ENCODE data around the gene SERPINE3. TPM values are rescaled to one million over a fixed set of nuclear protein-coding genes. Genes with fewer than 3 reads are reported as not detected.

Gene SERPINE3
- total and polyA plus RNA-seq, 9 donors: 0.07 to 0.51 (median 0.27) TPM; not detected in 3

DNA sequence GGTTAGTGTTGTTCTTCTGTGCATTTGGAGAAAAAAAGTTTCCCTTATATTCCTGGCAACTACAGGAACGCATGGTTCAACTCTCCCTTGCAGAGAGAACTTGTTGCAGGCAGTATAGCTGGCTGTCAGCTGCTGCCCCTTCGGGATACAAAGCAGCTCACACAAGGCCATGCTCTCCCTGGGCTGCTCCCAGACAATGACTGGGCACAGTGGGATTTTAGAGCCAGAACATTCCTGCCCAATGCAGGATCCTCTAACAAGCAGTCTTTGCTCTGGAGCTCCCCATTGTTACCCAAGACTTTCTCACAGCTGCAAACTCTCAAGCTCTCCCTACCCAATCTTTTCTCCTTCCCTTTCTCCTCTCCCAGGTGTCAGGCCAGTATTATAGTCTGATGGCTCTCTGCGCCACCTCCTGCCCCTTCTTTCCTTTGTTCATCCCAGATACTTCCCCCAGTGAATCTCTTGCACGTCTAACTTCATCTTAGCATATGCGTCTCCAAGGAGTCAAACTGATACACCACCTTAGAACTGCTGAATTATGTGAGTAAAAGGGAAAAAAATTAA is 27.5 kb upstream of the SERPINE3 start:
- Histone ChIP-seq H3K36me3 (ENCODE audit: control insufficient read depth, insufficient read depth, low read length) (no peaks in the 10 kb centered on the region), H3K4me3 (ENCODE audit: low read length) (no peak overlapping the region), H3K27me3 (ENCODE audit: control insufficient read depth, insufficient read depth, low read length) (no peaks in the 10 kb centered on the region), H3K4me1 (ENCODE audit: control insufficient read depth, insufficient read depth, low read length) (peaks cover 15% of the 10 kb centered on the region), H3K27ac (ENCODE audit: low read length) (no peak overlapping the region), H3K9me3 (replicated peaks; ENCODE audit: control insufficient read depth, low read depth, low read length) (peaks cover 3% of the 10 kb centered on the region)
- no peak for DNase-seq
- 77% methylated on average over 3 of the region's 5 CpGs for WGBS (ENCODE audit: insufficient coverage)

DNA sequence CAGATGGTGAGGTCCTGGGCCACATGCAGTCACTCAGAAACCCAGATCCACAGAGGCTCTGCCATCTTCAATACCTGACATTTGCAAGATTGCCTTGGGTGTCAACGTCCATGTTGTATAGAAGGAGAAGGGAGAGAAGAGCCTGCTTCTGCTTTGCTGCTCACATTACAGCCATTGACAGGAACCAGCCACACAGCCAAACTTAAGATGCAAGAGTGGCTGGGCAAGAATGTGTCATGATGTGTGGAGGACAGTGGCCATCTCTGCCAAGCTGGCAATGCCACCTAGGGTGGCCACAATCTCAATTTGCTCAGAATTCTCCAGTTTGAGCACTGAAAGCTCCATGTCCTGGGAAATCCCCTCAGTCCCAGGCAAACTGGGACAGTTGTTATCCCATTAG is 25.9 kb upstream of the SERPINE3 start:
- Histone ChIP-seq H3K4me1 (ENCODE audit: control insufficient read depth, insufficient read depth, low read length) (peaks cover 15% of the 10 kb centered on the region), H3K4me3 (ENCODE audit: low read length) (no peak overlapping the region), H3K27ac (ENCODE audit: low read length) (no peak overlapping the region), H3K9me3 (replicated peaks; ENCODE audit: control insufficient read depth, low read depth, low read length) (peaks cover 3% of the 10 kb centered on the region), H3K36me3 (ENCODE audit: control insufficient read depth, insufficient read depth, low read length) (no peaks in the 10 kb centered on the region), H3K27me3 (ENCODE audit: control insufficient read depth, insufficient read depth, low read length) (no peaks in the 10 kb centered on the region)
- no CpG with 5 or more reads among the region's 1 CpG for WGBS (ENCODE audit: insufficient coverage)
- DNase-seq: no peak

DNA sequence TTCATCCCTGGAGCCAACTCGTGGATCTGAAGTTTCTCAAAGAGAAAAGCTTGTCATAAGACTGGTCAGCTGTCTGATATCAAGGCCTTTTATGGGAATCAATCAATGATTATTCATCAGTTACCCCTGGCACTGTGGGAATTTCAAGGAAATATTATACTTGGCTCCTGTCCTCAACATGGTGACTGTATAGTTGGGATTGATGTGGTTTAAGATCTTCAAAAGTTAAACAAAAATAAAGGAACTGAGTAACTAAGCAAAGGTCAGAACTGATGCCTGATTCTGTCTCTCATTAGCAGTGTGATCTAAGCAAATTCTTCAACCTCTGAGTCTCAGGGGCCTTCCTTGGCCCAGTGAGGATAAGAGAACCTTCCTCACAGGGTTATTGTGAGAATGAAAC is 22.2 kb upstream of the SERPINE3 start:
- no peaks in the 10 kb centered on the region for H3K36me3 ChIP-seq (ENCODE audit: control insufficient read depth, insufficient read depth, low read length)
- H3K27me3 ChIP-seq (ENCODE audit: control insufficient read depth, insufficient read depth, low read length): no peaks in the 10 kb centered on the region
- peaks cover 15% of the 10 kb centered on the region for H3K4me1 ChIP-seq (ENCODE audit: control insufficient read depth, insufficient read depth, low read length)
- H3K27ac ChIP-seq (ENCODE audit: low read length): no peak overlapping the region
- no peaks in the 10 kb centered on the region for H3K9me3 ChIP-seq (replicated peaks; ENCODE audit: control insufficient read depth, low read depth, low read length)
- DNase-seq: no peak
- no peak overlapping the region for H3K4me3 ChIP-seq (ENCODE audit: low read length)
- no CpG with 5 or more reads among the region's 1 CpG for WGBS (ENCODE audit: insufficient coverage)

DNA sequence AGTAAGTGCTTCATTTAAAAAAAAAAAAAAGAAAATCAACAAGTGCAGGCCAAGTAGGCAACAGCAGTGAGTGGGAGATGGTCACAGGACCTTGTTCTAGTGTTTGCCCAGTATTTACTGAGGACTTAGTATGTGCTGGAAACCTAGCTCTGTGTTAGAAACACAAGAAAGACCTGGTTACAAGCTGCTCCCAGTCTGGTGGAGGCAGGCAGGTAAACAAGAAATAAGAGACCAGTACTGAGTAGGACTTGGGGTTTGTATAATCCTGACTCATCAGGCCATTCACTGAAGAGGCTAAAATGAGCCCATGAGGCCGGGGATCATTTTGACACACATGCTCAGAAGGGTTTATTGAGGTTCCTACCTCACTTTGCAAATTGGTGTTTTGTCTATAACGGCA is 21.5 kb upstream of the SERPINE3 start:
- WGBS (ENCODE audit: insufficient coverage): 79% methylated on average over 2 of the region's 2 CpGs

DNA sequence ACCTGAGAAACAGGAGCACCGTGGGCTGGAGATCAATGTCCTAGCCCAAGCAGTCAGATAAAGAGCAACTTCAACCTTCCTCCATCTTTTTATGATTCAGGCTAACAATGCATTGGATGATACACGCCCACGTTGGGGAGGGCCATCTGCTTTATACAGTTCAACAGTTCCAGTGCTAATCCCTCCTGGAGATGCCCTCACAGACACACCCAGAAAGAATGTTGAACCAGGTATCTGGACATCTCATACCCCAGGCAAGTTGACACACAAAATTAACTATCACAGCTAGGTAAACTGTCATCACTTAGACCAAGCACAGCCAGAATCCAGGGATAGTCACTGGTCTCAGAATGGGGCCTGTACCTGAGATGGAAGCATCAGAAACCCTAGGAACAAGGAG is 20.6 kb upstream of the SERPINE3 start:
- Histone ChIP-seq H3K4me3 (ENCODE audit: low read length) (no peak overlapping the region), H3K4me1 (ENCODE audit: control insufficient read depth, insufficient read depth, low read length) (peaks cover 15% of the 10 kb centered on the region), H3K27me3 (ENCODE audit: control insufficient read depth, insufficient read depth, low read length) (no peaks in the 10 kb centered on the region), H3K9me3 (replicated peaks; ENCODE audit: control insufficient read depth, low read depth, low read length) (no peaks in the 10 kb centered on the region), H3K36me3 (ENCODE audit: control insufficient read depth, insufficient read depth, low read length) (no peaks in the 10 kb centered on the region), H3K27ac (ENCODE audit: low read length) (no peak overlapping the region)
- no peak for DNase-seq
- 93% methylated on average over 2 of the region's 3 CpGs for WGBS (ENCODE audit: insufficient coverage)

More for the DNA sequence above, 21.5 kb upstream of the SERPINE3 start:
- Histone ChIP-seq H3K27ac (ENCODE audit: low read length) (no peak overlapping the region), H3K4me1 (ENCODE audit: control insufficient read depth, insufficient read depth, low read length) (peaks cover 15% of the 10 kb centered on the region), H3K27me3 (ENCODE audit: control insufficient read depth, insufficient read depth, low read length) (no peaks in the 10 kb centered on the region), H3K36me3 (ENCODE audit: control insufficient read depth, insufficient read depth, low read length) (no peaks in the 10 kb centered on the region), H3K4me3 (ENCODE audit: low read length) (no peak overlapping the region), H3K9me3 (replicated peaks; ENCODE audit: control insufficient read depth, low read depth, low read length) (no peaks in the 10 kb centered on the region)
- DNase-seq: no peak

DNA sequence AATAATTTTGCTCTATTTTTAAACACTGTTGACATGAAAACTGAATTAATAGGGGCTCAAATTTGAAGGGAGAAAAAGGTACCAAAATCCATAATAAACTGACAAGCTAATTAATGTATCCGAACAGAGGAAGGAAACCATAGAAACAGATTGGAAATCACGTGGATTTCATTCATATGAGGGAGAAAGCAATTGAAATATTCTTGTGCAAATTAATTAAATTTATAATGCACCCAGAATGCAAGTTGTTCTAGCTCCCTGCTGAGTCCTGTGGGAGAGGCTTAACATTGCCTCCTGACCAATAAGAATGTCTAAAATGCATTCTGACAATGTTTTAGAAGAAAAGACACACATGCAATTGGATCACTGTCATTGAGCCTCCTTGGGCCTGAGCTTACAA is 17.7 kb upstream of the SERPINE3 start:
- Histone ChIP-seq H3K36me3 (ENCODE audit: control insufficient read depth, insufficient read depth, low read length) (no peaks in the 10 kb centered on the region), H3K27me3 (ENCODE audit: control insufficient read depth, insufficient read depth, low read length) (no peaks in the 10 kb centered on the region), H3K9me3 (replicated peaks; ENCODE audit: control insufficient read depth, low read depth, low read length) (no peaks in the 10 kb centered on the region), H3K27ac (ENCODE audit: low read length) (no peak overlapping the region), H3K4me3 (ENCODE audit: low read length) (no peak overlapping the region), H3K4me1 (ENCODE audit: control insufficient read depth, insufficient read depth, low read length) (no peaks in the 10 kb centered on the region)
- no peak for DNase-seq
- no CpG with 5 or more reads among the region's 2 CpGs for WGBS (ENCODE audit: insufficient coverage)

DNA sequence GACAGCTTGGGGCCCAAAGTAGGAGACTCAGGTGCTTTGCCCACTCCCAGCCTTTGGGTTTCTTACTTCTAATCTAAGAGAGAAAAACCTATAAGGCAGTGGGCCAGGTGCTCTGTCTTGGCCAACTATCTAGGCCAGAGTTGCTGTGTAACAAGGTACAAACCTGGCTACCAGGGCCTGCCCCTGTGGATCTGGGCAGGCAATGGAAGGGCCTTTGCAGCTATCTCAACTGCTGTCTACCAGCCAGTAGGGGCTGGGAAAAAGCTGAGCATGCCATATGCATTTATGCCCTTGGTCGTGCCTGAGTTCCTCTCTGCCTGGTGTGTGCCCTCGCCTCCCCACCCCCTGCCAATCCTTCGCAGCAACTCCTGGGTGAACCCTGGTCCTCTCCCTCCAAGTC is 16.7 kb upstream of the SERPINE3 start:
- H3K27me3 ChIP-seq (ENCODE audit: control insufficient read depth, insufficient read depth, low read length): no peaks in the 10 kb centered on the region
- no peaks in the 10 kb centered on the region for H3K36me3 ChIP-seq (ENCODE audit: control insufficient read depth, insufficient read depth, low read length)
- no peak for DNase-seq
- H3K27ac ChIP-seq (ENCODE audit: low read length): no peak overlapping the region
- H3K9me3 ChIP-seq (replicated peaks; ENCODE audit: control insufficient read depth, low read depth, low read length): no peaks in the 10 kb centered on the region
- H3K4me1 ChIP-seq (ENCODE audit: control insufficient read depth, insufficient read depth, low read length): no peaks in the 10 kb centered on the region
- no peak overlapping the region for H3K4me3 ChIP-seq (ENCODE audit: low read length)
- 89% methylated on average over 3 of the region's 3 CpGs for WGBS (ENCODE audit: insufficient coverage)

DNA sequence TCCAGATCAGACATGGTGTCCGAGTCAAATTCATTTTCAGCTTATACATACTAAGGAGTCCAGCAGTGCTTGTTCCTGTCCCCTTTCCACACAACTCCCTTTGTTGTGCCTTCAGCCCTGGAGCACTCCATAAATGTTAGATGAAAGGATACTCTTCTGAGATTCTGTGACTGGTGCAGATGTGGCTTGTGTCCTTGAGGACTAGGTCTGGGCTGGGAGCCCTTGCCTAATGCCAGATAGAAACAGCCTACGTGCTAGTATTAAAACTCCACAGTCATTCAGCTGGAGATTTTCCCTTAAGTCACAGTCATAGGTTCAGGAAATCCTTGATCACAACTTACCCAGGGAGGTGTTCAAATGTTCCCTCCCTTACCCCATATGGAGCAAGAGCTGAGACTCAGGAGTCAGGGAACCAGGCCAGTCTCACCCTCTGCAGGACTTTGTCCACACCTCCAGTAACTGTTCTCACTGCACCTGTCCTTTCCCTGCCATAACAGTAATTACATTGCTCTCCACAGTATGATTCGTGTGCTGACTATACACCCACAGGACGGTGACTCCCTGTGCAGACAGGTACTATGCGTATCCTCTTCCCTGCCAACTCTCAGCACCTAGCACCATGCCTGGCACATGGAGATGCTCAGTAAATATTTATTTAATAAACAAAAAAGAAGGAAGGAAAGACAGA is 15.5 kb upstream of the SERPINE3 start:
- H3K36me3 ChIP-seq (ENCODE audit: control insufficient read depth, insufficient read depth, low read length): no peaks in the 10 kb centered on the region
- DNase-seq: no peak
- no peaks in the 10 kb centered on the region for H3K9me3 ChIP-seq (replicated peaks; ENCODE audit: control insufficient read depth, low read depth, low read length)
- H3K27ac ChIP-seq (ENCODE audit: low read length): no peak overlapping the region
- H3K27me3 ChIP-seq (ENCODE audit: control insufficient read depth, insufficient read depth, low read length): no peaks in the 10 kb centered on the region
- no peak overlapping the region for H3K4me3 ChIP-seq (ENCODE audit: low read length)
- 43% methylated on average over 1 of the region's 5 CpGs for WGBS (ENCODE audit: insufficient coverage)
- H3K4me1 ChIP-seq (ENCODE audit: control insufficient read depth, insufficient read depth, low read length): no peaks in the 10 kb centered on the region

DNA sequence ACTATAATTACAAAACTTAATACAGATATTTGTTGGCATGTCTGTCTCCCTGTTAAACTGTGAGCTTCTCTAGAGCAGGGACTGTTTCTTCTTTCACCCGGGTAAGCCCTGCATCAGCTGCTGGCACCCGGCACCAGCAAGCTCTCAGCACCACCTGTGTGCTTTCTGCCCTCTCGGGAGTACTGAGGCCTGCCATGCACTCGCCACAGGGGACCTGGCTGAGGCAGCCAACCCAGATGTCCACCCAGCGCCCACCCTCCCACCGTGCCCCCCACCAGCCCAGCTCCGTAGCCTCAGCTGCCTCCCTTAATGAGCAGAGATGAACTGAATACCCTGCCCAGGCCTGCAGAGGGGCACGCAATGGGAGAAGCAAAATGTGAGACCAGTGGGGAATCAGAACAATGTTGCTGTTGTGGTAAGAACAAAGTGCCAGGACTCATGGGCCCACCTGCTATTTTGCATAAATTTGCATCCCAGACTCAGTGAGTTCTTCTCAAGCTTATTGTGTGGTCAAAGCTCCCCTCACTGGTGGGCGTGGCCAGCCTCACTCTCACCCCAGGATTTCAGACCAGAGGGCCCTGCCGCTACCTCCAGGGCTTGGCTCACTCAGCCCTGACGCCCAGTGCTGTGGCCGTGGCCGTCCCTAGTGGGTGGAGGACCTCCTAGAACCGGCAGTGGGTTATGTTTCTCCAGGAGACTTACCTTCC is 14.6 kb upstream of the SERPINE3 start:
- DNase-seq: no peak
- 83% methylated on average over 5 of the region's 14 CpGs for WGBS (ENCODE audit: insufficient coverage)
- H3K36me3 ChIP-seq (ENCODE audit: control insufficient read depth, insufficient read depth, low read length): no peaks in the 10 kb centered on the region

DNA sequence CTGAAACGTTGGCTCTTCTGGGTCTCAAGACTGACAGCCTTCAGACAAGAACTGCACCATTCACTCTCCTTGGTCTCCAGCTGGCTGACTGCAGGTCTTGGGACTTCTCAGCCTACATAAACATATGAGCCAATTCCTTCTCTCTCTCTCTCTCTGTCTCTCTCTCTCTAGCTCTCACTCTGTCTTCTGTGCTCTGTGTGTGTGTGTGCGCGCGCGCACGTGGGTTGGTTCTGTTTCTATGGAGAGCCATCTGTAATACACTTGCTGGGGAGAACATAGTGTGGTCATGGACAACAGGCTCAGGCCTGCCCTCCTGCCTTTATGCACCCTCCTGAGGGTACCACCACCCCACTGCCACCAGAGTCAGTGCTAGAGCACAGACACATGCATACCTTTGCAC is 13.7 kb upstream of the SERPINE3 start:
- 62% methylated on average over 1 of the region's 6 CpGs for WGBS (ENCODE audit: insufficient coverage)

More for the DNA sequence above, 14.6 kb upstream of the SERPINE3 start:
- H3K27me3 ChIP-seq (ENCODE audit: control insufficient read depth, insufficient read depth, low read length): no peaks in the 10 kb centered on the region
- no peak overlapping the region for H3K4me3 ChIP-seq (ENCODE audit: low read length)
- H3K9me3 ChIP-seq (replicated peaks; ENCODE audit: control insufficient read depth, low read depth, low read length): no peaks in the 10 kb centered on the region
- H3K27ac ChIP-seq (ENCODE audit: low read length): no peak overlapping the region
- no peaks in the 10 kb centered on the region for H3K4me1 ChIP-seq (ENCODE audit: control insufficient read depth, insufficient read depth, low read length)

More for the DNA sequence above, 13.7 kb upstream of the SERPINE3 start:
- no peak overlapping the region for H3K27ac ChIP-seq (ENCODE audit: low read length)
- H3K4me1 ChIP-seq (ENCODE audit: control insufficient read depth, insufficient read depth, low read length): no peaks in the 10 kb centered on the region
- no peaks in the 10 kb centered on the region for H3K36me3 ChIP-seq (ENCODE audit: control insufficient read depth, insufficient read depth, low read length)
- H3K27me3 ChIP-seq (ENCODE audit: control insufficient read depth, insufficient read depth, low read length): no peaks in the 10 kb centered on the region
- no peak for DNase-seq
- H3K4me3 ChIP-seq (ENCODE audit: low read length): no peak overlapping the region
- H3K9me3 ChIP-seq (replicated peaks; ENCODE audit: control insufficient read depth, low read depth, low read length): no peaks in the 10 kb centered on the region
